ENCODE data around the gene COL6A2. TPM values are rescaled to one million over a fixed set of nuclear protein-coding genes. Genes with fewer than 3 reads are reported as not detected.

Gene COL6A2
- total RNA-seq, 1 donor from 2014 or later = 114 TPM

GRCh38 chr21:46129846-46130651 lies 32.1 kb downstream of the COL6A2 start:
- H3K9me3 Mint-ChIP-seq = no peaks in the 10 kb centered on the region
- no peak for DNase-seq (ENCODE audit: extremely low spot score, unreplicated experiment)
- peaks cover 8% of the 10 kb centered on the region for H3K4me1 Mint-ChIP-seq (ENCODE audit: unreplicated experiment)
- no peaks in the 10 kb centered on the region for H3K27me3 Mint-ChIP-seq
- H3K36me3 Mint-ChIP-seq = no peaks in the 10 kb centered on the region
- TF ChIP-seq, protein P1, sequence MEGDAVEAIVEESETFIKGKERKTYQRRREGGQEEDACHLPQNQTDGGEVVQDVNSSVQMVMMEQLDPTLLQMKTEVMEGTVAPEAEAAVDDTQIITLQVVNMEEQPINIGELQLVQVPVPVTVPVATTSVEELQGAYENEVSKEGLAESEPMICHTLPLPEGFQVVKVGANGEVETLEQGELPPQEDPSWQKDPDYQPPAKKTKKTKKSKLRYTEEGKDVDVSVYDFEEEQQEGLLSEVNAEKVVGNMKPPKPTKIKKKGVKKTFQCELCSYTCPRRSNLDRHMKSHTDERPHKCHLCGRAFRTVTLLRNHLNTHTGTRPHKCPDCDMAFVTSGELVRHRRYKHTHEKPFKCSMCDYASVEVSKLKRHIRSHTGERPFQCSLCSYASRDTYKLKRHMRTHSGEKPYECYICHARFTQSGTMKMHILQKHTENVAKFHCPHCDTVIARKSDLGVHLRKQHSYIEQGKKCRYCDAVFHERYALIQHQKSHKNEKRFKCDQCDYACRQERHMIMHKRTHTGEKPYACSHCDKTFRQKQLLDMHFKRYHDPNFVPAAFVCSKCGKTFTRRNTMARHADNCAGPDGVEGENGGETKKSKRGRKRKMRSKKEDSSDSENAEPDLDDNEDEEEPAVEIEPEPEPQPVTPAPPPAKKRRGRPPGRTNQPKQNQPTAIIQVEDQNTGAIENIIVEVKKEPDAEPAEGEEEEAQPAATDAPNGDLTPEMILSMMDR (conservative IDR thresholded peaks at IDR 0.05) = no peak
- no peak overlapping the region for H3K27ac Mint-ChIP-seq
- no peak overlapping the region for H3K4me3 Mint-ChIP-seq

GRCh38 chr21:46130831-46131587 lies 33.1 kb downstream of the COL6A2 start:
- Mint-ChIP-seq H3K27ac (no peak overlapping the region), H3K4me1 (ENCODE audit: unreplicated experiment) (peaks cover 11% of the 10 kb centered on the region), H3K27me3 (peaks cover 2% of the 10 kb centered on the region), H3K36me3 (no peaks in the 10 kb centered on the region), H3K9me3 (no peaks in the 10 kb centered on the region), H3K4me3 (no peak overlapping the region)
- DNase-seq (ENCODE audit: extremely low spot score, unreplicated experiment) = no peak
- TF ChIP-seq, protein P1 (conservative IDR thresholded peaks at IDR 0.05) = no peak

GRCh38 chr21:46131588-46131837 lies 33.6 kb downstream of the COL6A2 start:
- TF ChIP-seq, protein P1 (conservative IDR thresholded peaks at IDR 0.05) = no peak
- H3K36me3 Mint-ChIP-seq = no peaks in the 10 kb centered on the region
- no peaks in the 10 kb centered on the region for H3K9me3 Mint-ChIP-seq
- H3K27me3 Mint-ChIP-seq = peaks cover 3% of the 10 kb centered on the region
- no peak overlapping the region for H3K27ac Mint-ChIP-seq
- no peak for DNase-seq (ENCODE audit: extremely low spot score, unreplicated experiment)
- H3K4me3 Mint-ChIP-seq = no peak overlapping the region
- H3K4me1 Mint-ChIP-seq (ENCODE audit: unreplicated experiment) = peaks cover 13% of the 10 kb centered on the region

- Mint-ChIP-seq H3K4me3 (no peak overlapping the region), H3K4me1 (ENCODE audit: unreplicated experiment) (peaks cover 13% of the 10 kb centered on the region), H3K27ac (no peak overlapping the region), H3K27me3 (peaks cover 3% of the 10 kb centered on the region), H3K9me3 (no peaks in the 10 kb centered on the region), H3K36me3 (no peaks in the 10 kb centered on the region)
- TF ChIP-seq, protein P1 (conservative IDR thresholded peaks at IDR 0.05) = no peak
- DNase-seq (ENCODE audit: extremely low spot score, unreplicated experiment) = no peak
Observed at GRCh38 chr21:46131838-46132651, 34.1 kb downstream of the COL6A2 start.

DNA sequence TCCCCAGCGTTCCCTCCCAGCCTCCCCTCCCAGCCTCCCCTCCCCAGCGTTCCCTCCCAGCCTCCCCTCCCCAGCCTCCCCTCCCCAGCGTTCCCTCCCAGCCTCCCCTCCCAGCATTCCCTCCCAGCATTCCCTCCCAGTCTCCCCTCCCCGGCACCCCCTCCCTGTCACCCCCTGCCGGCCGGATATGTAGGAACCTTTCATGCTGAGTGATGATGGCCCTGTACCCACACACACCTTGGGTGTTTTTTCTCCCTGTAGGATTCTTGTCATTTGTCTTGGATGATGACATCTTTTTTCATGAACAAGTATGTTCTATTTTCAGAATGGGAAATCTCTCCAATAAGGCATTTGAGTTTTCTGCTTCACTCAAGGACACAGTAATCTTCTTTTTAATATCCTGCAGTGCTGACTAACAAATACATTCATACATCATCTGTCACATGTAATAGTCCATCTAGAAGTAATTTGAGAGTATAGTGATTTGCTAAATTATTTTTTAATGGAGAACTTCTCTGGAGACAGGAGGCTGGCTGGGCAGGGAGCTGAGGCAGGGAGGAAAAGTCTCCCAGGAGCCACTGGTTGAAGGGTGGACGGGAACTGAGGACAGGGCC lies 38.0 kb downstream of the COL6A2 start:
- H3K27ac Mint-ChIP-seq = peak overlapping the region; percentile 51
- no peak for DNase-seq (ENCODE audit: extremely low spot score, unreplicated experiment)
- TF ChIP-seq, protein P1 (conservative IDR thresholded peaks at IDR 0.05) = no peak
- no peaks in the 10 kb centered on the region for H3K9me3 Mint-ChIP-seq
- H3K27me3 Mint-ChIP-seq = peaks cover 15% of the 10 kb centered on the region
- peaks cover 10% of the 10 kb centered on the region for H3K4me1 Mint-ChIP-seq (ENCODE audit: unreplicated experiment)
- H3K36me3 Mint-ChIP-seq = peaks cover 3% of the 10 kb centered on the region
- peak overlapping the region; percentile 45 for H3K4me3 Mint-ChIP-seq
